H9 (cell line): ENCODE data around the gene LINGO4. TPM values are rescaled to one million over a fixed set of nuclear protein-coding genes. Genes with fewer than 3 reads are reported as not detected.
"Not testable (repeated sequence)": the region's sequence is repeated elsewhere in the genome, so short reads cannot be mapped to it uniquely, and the experiment has no call there.

ENCODE experiments used
- DNase-seq: peaks from one replicate; pipeline ENCODE4 v3.0.0-alpha.2; 2017
- H2AFZ ChIP-seq: one replicate; pipeline ENCODE4 v1.6.1; 2013; ENCODE audit warnings: mild to moderate bottlenecking, low read length, control low read depth, moderate library complexity
- H2AK5ac ChIP-seq: 2 replicates; pipeline ENCODE4 v1.6.1; 2013; ENCODE audit warnings: low read length, control low read depth, mixed read lengths; ENCODE audit not compliant: insufficient read length
- H2BK120ac ChIP-seq: one replicate; pipeline ENCODE4 v1.6.1; 2013; ENCODE audit warnings: low read depth, mild to moderate bottlenecking, low read length, control low read depth, inconsistent platforms; ENCODE audit not compliant: poor library complexity, severe bottlenecking
- H2BK12ac ChIP-seq: 2 replicates; pipeline ENCODE4 v1.6.1; 2013; ENCODE audit warnings: low read length, control low read depth, mixed read lengths, low read depth; ENCODE audit not compliant: insufficient read length
- H2BK15ac ChIP-seq: 2 replicates; pipeline ENCODE4 v1.6.1; 2013; ENCODE audit warnings: low read depth, low read length, control low read depth
- H2BK20ac ChIP-seq: one replicate; pipeline ENCODE4 v1.6.1; 2013; ENCODE audit warnings: low read depth, mild to moderate bottlenecking, low read length, control low read depth, inconsistent platforms; ENCODE audit not compliant: poor library complexity, severe bottlenecking
- H2BK5ac ChIP-seq: 2 replicates; pipeline ENCODE4 v1.6.1; 2013; ENCODE audit warnings: low read length, control low read depth, mixed read lengths; ENCODE audit not compliant: insufficient read length
- H3K14ac ChIP-seq: 2 replicates; pipeline ENCODE4 v1.6.1; 2013; ENCODE audit warnings: low read length, control low read depth; ENCODE audit not compliant: insufficient read depth
- H3K18ac ChIP-seq: 2 replicates; pipeline ENCODE4 v1.6.1; 2013; ENCODE audit warnings: low read depth, mild to moderate bottlenecking, mixed read lengths, low read length, control low read depth; ENCODE audit not compliant: insufficient read length
- H3K23ac ChIP-seq: 2 replicates; pipeline ENCODE4 v1.6.1; 2013; ENCODE audit warnings: low read length, control low read depth, mixed read lengths, low read depth; ENCODE audit not compliant: insufficient read length
- H3K23me2 ChIP-seq: 2 replicates; pipeline ENCODE4 v1.6.1; 2013; ENCODE audit warnings: low read depth, mild to moderate bottlenecking, mixed read lengths, low read length, control low read depth; ENCODE audit not compliant: insufficient read length, poor library complexity, severe bottlenecking
- H3K27ac ChIP-seq: 2 replicates; pipeline ENCODE4 v1.5.1; 2013; ENCODE audit warnings: low read length, control low read depth, mixed read lengths, low read depth; ENCODE audit not compliant: insufficient read length
- H3K27me3 ChIP-seq: 2 replicates; pipeline ENCODE4 v1.6.1; 2013; ENCODE audit warnings: low read length, control low read depth, inconsistent platforms; ENCODE audit not compliant: insufficient read depth
- H3K4ac ChIP-seq: 2 replicates; pipeline ENCODE4 v1.6.1; 2013; ENCODE audit warnings: low read depth, mild to moderate bottlenecking, control low read depth, inconsistent platforms, low read length, moderate library complexity
- H3K4me1 ChIP-seq: 2 replicates; pipeline ENCODE4 v1.6.1; 2013; ENCODE audit warnings: low read length, control low read depth, inconsistent platforms; ENCODE audit not compliant: insufficient read depth
- H3K4me2 ChIP-seq: 2 replicates; pipeline ENCODE4 v1.6.1; 2013; ENCODE audit warnings: low read length, control low read depth, mixed read lengths; ENCODE audit not compliant: insufficient read length, insufficient read depth
- H3K56ac ChIP-seq: 2 replicates; pipeline ENCODE4 v1.6.1; 2013; ENCODE audit warnings: low read depth, mild to moderate bottlenecking, mixed read lengths, low read length, control low read depth; ENCODE audit not compliant: insufficient read length
- H3K79me1 ChIP-seq: 2 replicates; pipeline ENCODE4 v1.6.1; 2013; ENCODE audit warnings: low read depth, mild to moderate bottlenecking, moderate library complexity, low read length, control low read depth, inconsistent platforms; ENCODE audit not compliant: insufficient read depth, poor library complexity, severe bottlenecking
- H3K79me2 ChIP-seq: 2 replicates; pipeline ENCODE4 v1.6.1; 2013; ENCODE audit warnings: low read length, control low read depth, inconsistent platforms; ENCODE audit not compliant: insufficient read depth
- H3K9ac ChIP-seq: 2 replicates; pipeline ENCODE4 v1.6.1; 2013; ENCODE audit warnings: low read length, control low read depth, mixed read lengths; ENCODE audit not compliant: insufficient read length; ENCODE audit errors: extremely low read depth
- H3K9me3 ChIP-seq: one replicate; pipeline ENCODE4 v1.6.1; 2013; ENCODE audit warnings: low read depth, low read length, inconsistent platforms; ENCODE audit not compliant: control insufficient read depth
- H3T11ph ChIP-seq: one replicate; pipeline ENCODE4 v1.6.1; 2013; ENCODE audit warnings: mild to moderate bottlenecking, low read length, control low read depth, inconsistent platforms
- H4K20me1 ChIP-seq: one replicate; pipeline ENCODE4 v1.6.1; 2013; ENCODE audit not compliant: control insufficient read depth, insufficient read length, insufficient read depth
- H4K5ac ChIP-seq: 2 replicates; pipeline ENCODE4 v1.6.1; 2013; ENCODE audit warnings: low read depth, mild to moderate bottlenecking, mixed read lengths, low read length, control low read depth; ENCODE audit not compliant: insufficient read length
- H4K8ac ChIP-seq: replicated peaks from 2 replicates; pipeline ENCODE4 v1.6.1; 2013; ENCODE audit warnings: low read length, control low read depth, mixed read lengths, low read depth; ENCODE audit not compliant: insufficient read length
- H4K91ac ChIP-seq: 2 replicates; pipeline ENCODE4 v1.6.1; 2013; ENCODE audit warnings: low read depth, mild to moderate bottlenecking, moderate library complexity, mixed read lengths, low read length, control low read depth; ENCODE audit not compliant: insufficient read length
- H3K27ac Mint-ChIP-seq, 3 experiments: 2 replicates in 2 of 3; 3 replicates in 1 of 3; pipeline ENCODE4 v1.8.0; 2020 to 2021; ENCODE audit warnings: mixed read lengths in 3 of 3, mild to moderate bottlenecking in 1 of 3, moderate library complexity in 1 of 3
- H3K27me3 Mint-ChIP-seq: 2 replicates; pipeline ENCODE4 v1.8.0; 2021; ENCODE audit warnings: low read depth, mild to moderate bottlenecking, moderate library complexity, mixed read lengths
- H3K36me3 Mint-ChIP-seq, 3 experiments: 2 replicates in 2 of 3; 3 replicates in 1 of 3; pipeline ENCODE4 v1.8.0; 2020 to 2021; ENCODE audit warnings: low read depth in 3 of 3, mixed read lengths in 3 of 3; ENCODE audit not compliant: insufficient read depth in 1 of 3
- H3K4me1 Mint-ChIP-seq, 2 experiments: 2 replicates each; pipeline ENCODE4 v1.8.0; 2020; ENCODE audit warnings: mixed read lengths in 2 of 2
- H3K4me3 Mint-ChIP-seq, 2 experiments: 2 replicates in 1 of 2; 3 replicates in 1 of 2; pipeline ENCODE4 v1.8.0; 2020 to 2021; ENCODE audit warnings: mild to moderate bottlenecking in 2 of 2, mixed read lengths in 2 of 2, moderate library complexity in 1 of 2
- H3K9me3 Mint-ChIP-seq, 2 experiments: 2 replicates in 1 of 2; 3 replicates in 1 of 2; pipeline ENCODE4 v1.8.0; 2020; ENCODE audit warnings: mild to moderate bottlenecking in 2 of 2, mixed read lengths in 2 of 2, moderate library complexity in 1 of 2
- WGBS: extraction: QIAGEN DNeasy Blood & Tissue Kit; methylation state at CpG from one replicate; pipeline ENCODE4 v1.1.7; 2013; ENCODE audit warnings: missing lambda C conversion rate, low lambda C conversion rate, mixed read lengths; ENCODE audit not compliant: insufficient read length; ENCODE audit errors: extremely low coverage; 5-methylcytosine and 5-hydroxymethylcytosine counted together
- total RNA-seq: library from RNA; stranded (reverse); gene quantifications from 2 replicates; pipeline ENCODE4 v1.2.1, GENCODE V29; 2021

LINGO4 gene
- total RNA-seq, 1 experiment from 2014 or later = not detected

DNA sequence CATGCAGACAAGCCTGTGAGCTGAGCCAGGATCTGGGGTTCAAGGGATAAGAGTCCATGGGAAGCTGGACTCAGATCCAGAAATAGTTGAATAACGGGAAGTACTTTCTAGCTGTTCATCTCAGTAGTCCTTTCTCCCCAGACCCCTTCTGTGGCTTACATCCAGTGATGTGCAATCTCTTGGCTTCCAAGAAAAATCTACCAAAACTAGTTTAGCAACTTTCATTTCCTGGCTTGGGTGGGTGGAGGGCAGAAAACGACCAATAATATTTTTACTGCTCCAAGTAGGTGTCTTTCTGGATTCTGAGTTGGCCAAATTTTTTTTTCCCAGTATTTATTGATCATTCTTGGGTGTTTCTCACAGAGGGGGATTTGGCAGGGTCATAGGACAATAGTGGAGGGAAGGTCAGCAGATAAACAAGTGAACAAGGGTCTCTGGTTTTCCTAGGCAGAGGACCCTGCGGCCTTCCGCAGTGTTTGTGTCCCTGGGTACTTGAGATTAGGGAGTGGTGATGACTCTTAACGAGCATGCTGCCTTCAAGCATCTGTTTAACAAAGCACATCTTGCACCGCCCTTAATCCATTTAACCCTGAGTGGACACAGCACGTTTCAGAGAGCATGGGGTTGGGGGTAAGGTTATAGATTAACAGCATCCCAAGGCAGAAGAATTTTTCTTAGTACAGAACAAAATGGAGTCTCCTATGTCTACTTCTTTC is 36.7 kb downstream of the LINGO4 start:
- H3K23me2 ChIP-seq, H3K27ac ChIP-seq, H3K14ac ChIP-seq, H3K36me3 Mint-ChIP-seq, H4K91ac ChIP-seq, H2BK120ac ChIP-seq, H3K4me2 ChIP-seq, H2BK20ac ChIP-seq, H2AK5ac ChIP-seq, H3K4me1 ChIP-seq, H3K79me1 ChIP-seq, H3K27me3 Mint-ChIP-seq, H3K23ac ChIP-seq, H3K9me3 ChIP-seq, H4K20me1 ChIP-seq, H2BK15ac ChIP-seq, H3K4me3 Mint-ChIP-seq, H2BK5ac ChIP-seq, DNase-seq, H3K27ac Mint-ChIP-seq, H2BK12ac ChIP-seq, H3K27me3 ChIP-seq, H3K4me1 Mint-ChIP-seq, H3T11ph ChIP-seq, H3K4ac ChIP-seq, H3K79me2 ChIP-seq, H3K9me3 Mint-ChIP-seq, H4K8ac ChIP-seq, H3K56ac ChIP-seq, H3K9ac ChIP-seq, H2AFZ ChIP-seq, H4K5ac ChIP-seq, H3K18ac ChIP-seq: not testable (repeated sequence)
- WGBS = no CpG with 5 or more reads among the region's 7 CpGs
